Adrenal gland (tissue), 12 donors: ENCODE measurements around the gene ZNF212. TPM values are rescaled to one million over a fixed set of nuclear protein-coding genes. Genes with fewer than 3 reads are reported as not detected.
"Not testable (repeated sequence)": the region's sequence is repeated elsewhere in the genome, so short reads cannot be mapped to it uniquely, and the experiment has no call there.

Experiments
- DNase-seq, 7 donors: peaks; one replicate each; pipeline ENCODE4 v3.0.0-alpha.2; 2019 to 2020
- H3K27ac ChIP-seq, 5 donors: fragments of 200-600 bp; sonication (generic) in 4 of 5; 1 replicate in 3 of 5; 2 replicates in 2 of 5; pipeline versions ENCODE4 v1.5.1 to v1.8.0; 2016 to 2020; ENCODE audit warnings: mild to moderate bottlenecking in 1 of 5
- H3K27me3 ChIP-seq: fragments of 200-600 bp; 2 replicates; pipeline ENCODE4 v1.8.0; 2021
- H3K36me3 ChIP-seq, 2 donors: fragments of 200-600 bp; replicated peaks in 1 of 2; 1 replicate in 1 of 2; 2 replicates in 1 of 2; pipeline versions ENCODE4 v1.5.1 to v1.8.0; 2018 to 2022
- H3K4me1 ChIP-seq, 2 donors: fragments of 200-600 bp; replicated peaks in 1 of 2; 1 replicate in 1 of 2; 2 replicates in 1 of 2; pipeline versions ENCODE4 v1.5.1 to v1.8.0; 2018 to 2021
- H3K4me3 ChIP-seq, 4 donors: fragments of 200-600 bp; sonication (generic) in 3 of 4; one replicate each; pipeline ENCODE4 v1.5.1; 2016 to 2018
- H3K9me3 ChIP-seq, 3 donors: fragments of 200-600 bp; sonication (generic) in 1 of 3; replicated peaks in 1 of 3; 1 replicate in 2 of 3; 2 replicates in 1 of 3; pipeline versions ENCODE4 v1.5.1 to v1.8.0; 2016 to 2021
- POLR2A ChIP-seq, 2 donors: fragments of 450-650 bp; IDR thresholded peaks; one replicate each; pipeline ENCODE4 v1.6.1; 2017; ENCODE audit warnings: antibody characterized with exemption in 2 of 2, mild to moderate bottlenecking in 2 of 2, moderate library complexity in 1 of 2
- WGBS, 4 donors: extraction: QIAGEN DNeasy Blood & Tissue Kit in 2 of 4; methylation state at CpG; one replicate each; pipeline versions ENCODE4 v1.1.5 to v1.1.7; 2013 to 2017; 5-methylcytosine and 5-hydroxymethylcytosine counted together
- intact Hi-C, 2 donors: fragments of 100-400 bp; cut with DNase I; formaldehyde crosslinking; loops; one replicate each; pipeline versions ENCODE4 v1.14.1 to v1.15.0; 2022 to 2023
- polyA plus RNA-seq, 3 donors: library from polyadenylated mRNA; stranded (reverse); fragments of 200-250 nt in 2 of 3; fragments of 350-450 nt in 1 of 3; fragmentation: Illumina TruSeq in 1 of 3; extraction: RNeasy Lipid Tissue Mini Kit (QIAGEN cat#74804) in 1 of 3; gene quantifications; one replicate each; pipeline ENCODE4 v1.2.3, GENCODE V29; 2013 to 2014
- total RNA-seq, 9 donors: library from RNA; depleted of rRNA in 4 of 9; stranded (reverse); fragments of >200 nt in 4 of 9; fragments of 120-200 nt in 1 of 9; fragmentation: NEBNext Ultra II Directional in 1 of 9; extraction: Animal tissue kit (Norgen Biotek cat#: 25700) in 1 of 9; gene quantifications; one replicate each; pipeline versions ENCODE4 v1.1.0 to v1.2.4, GENCODE V29; 2013 to 2023
- TF ChIP-seq, protein P1 (sequence below), 6 experiments: fragments of 450-650 bp in 4 of 6; fragments of 200-600 bp in 2 of 6; sonication (generic) in 1 of 6; IDR thresholded peaks; 1 replicate in 5 of 6; 2 replicates in 1 of 6; pipeline versions ENCODE4 v1.5.1 to v1.8.0; 2016 to 2021; ENCODE audit warnings: antibody characterized with exemption in 6 of 6, mild to moderate bottlenecking in 2 of 6, moderate library complexity in 1 of 6
- donor health status: healthy with polysubstance abuse.
- donor health status: Bipolar disorder and iron deficiency.
- donor health status: DM: yes; HTN: yes; CAD: no.
- donor health status: DM: no; HTN: no; CAD: no.
- donor health status: DM: no; HTN: no; CAD: no.
- donor health status: DM: yes; HTN: yes; CAD: no.

ZNF212 gene
- total and polyA plus RNA-seq, 12 donors = 5.5 to 22.7 (median 10.4) TPM

GRCh38 chr7:149232362-149232761 is 7.1 kb upstream of the ZNF212 start:
- WGBS, 4 donors = 75 to 96% (median 80%) methylated on average over 2 of the region's 2 CpGs

DNA sequence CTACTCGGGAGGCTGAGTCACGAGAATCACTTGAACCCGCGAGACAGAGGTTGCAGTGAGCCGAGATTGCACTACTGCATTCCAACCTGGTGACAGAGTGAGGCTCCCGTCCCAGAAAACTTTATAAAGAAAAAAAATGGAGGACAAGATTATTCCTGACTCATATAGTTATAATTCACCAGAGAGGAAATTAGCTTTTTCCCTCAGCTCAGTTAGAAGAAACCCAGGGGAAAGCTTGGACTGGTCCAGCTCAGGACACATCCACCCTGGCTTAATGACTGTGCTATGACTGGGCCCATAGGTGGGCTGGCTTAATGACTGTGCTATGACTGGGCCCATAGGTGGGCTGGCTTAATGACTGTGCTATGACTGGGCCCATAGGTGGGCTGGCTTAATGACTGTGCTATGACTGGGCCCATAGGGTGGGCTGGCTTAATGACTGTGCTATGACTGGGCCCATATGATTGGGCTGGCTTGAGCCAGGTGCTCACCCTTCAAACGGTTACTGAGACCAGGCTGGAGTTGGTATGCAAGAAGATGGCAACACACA is 5.7 kb upstream of the ZNF212 start:
- H3K27me3 ChIP-seq, intact Hi-C loops, H3K4me1 ChIP-seq, H3K4me3 ChIP-seq, H3K27ac ChIP-seq, H3K9me3 ChIP-seq, H3K36me3 ChIP-seq: not testable (repeated sequence)
- 64 to 79% (median 68%) methylated on average over 7 of the region's 7 CpGs for WGBS, 4 donors
- DNase-seq = peak in 1 of 7 donors; percentile 3

More at GRCh38 chr7:149232362-149232761, 7.1 kb upstream of the ZNF212 start:
- DNase-seq = no peak
- no peak overlapping the region for H3K27ac ChIP-seq
- intact Hi-C loops = no loop called here
- no peaks in the 10 kb centered on the region for H3K36me3 ChIP-seq
- H3K27me3 ChIP-seq = no peaks in the 10 kb centered on the region
- H3K4me1 ChIP-seq = no peaks in the 10 kb centered on the region
- no peaks in the 10 kb centered on the region for H3K9me3 ChIP-seq
- TF ChIP-seq, protein P1, sequence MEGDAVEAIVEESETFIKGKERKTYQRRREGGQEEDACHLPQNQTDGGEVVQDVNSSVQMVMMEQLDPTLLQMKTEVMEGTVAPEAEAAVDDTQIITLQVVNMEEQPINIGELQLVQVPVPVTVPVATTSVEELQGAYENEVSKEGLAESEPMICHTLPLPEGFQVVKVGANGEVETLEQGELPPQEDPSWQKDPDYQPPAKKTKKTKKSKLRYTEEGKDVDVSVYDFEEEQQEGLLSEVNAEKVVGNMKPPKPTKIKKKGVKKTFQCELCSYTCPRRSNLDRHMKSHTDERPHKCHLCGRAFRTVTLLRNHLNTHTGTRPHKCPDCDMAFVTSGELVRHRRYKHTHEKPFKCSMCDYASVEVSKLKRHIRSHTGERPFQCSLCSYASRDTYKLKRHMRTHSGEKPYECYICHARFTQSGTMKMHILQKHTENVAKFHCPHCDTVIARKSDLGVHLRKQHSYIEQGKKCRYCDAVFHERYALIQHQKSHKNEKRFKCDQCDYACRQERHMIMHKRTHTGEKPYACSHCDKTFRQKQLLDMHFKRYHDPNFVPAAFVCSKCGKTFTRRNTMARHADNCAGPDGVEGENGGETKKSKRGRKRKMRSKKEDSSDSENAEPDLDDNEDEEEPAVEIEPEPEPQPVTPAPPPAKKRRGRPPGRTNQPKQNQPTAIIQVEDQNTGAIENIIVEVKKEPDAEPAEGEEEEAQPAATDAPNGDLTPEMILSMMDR (IDR thresholded peaks at IDR 0.05) = no peak
- no peak for TF ChIP-seq POLR2A (IDR thresholded peaks at IDR 0.05)
- no peak overlapping the region for H3K4me3 ChIP-seq

DNA sequence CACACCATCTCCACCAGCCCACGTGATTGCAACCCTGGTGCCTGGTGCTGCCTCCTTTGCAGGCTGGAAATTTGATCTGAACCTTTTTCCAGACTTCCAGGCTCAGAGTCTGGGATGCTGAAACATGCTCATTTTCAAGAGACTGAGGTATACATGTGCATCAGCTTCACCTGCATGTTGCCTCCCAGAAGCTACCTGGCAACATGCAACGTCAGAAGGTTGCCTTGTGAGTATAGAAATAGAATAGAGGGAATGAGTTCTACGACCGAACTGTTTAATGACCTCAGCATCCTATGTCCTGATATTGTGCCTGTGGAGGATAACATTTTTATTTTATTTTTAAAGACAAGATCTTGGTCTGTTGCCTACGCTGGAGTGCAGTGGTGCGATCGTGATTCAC is 1.9 kb upstream of the ZNF212 start:
- no peaks in the 10 kb centered on the region for H3K9me3 ChIP-seq
- TF ChIP-seq, protein P1 (IDR thresholded peaks at IDR 0.05) = no peak
- TF ChIP-seq POLR2A (IDR thresholded peaks at IDR 0.05) = no peak
- WGBS, 4 donors = 57 to 67% (median 60%) methylated on average over 7 of the region's 7 CpGs
- peaks cover 10 to 25% of the 10 kb centered on the region in 2 donors for H3K4me1 ChIP-seq
- no peaks in the 10 kb centered on the region for H3K27me3 ChIP-seq
- no peak overlapping the region for H3K27ac ChIP-seq
- intact Hi-C loops = no loop called here
- H3K4me3 ChIP-seq = no peak overlapping the region
- no peaks in the 10 kb centered on the region for H3K36me3 ChIP-seq
- DNase-seq = no peak

DNA sequence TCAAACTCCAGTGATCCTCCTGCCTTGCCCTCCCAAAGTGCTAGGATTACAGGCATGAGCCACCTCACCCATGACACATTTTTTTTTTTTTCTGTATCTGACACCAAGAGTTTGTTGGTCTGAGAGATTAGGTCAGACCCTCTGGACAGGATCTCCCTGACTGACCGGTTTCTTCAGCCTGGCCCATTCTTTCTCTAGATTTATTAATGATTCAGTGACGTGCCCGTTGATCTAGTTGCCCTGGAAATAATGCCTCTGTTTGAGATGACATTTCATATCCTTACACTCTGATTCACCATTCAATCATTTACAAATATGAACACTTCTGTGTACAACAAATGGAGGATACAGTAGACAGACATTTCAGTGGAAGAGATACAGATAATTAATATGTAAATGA is 1.4 kb upstream of the ZNF212 start:
- no peak for DNase-seq
- H3K4me1 ChIP-seq = peaks cover 10 to 27% of the 10 kb centered on the region in 2 donors
- H3K4me3 ChIP-seq = no peak overlapping the region
- H3K27ac ChIP-seq = no peak overlapping the region
- TF ChIP-seq POLR2A (IDR thresholded peaks at IDR 0.05) = no peak
- TF ChIP-seq, protein P1 (IDR thresholded peaks at IDR 0.05) = no peak
- no peaks in the 10 kb centered on the region for H3K9me3 ChIP-seq
- H3K36me3 ChIP-seq = no peaks in the 10 kb centered on the region
- 59 to 68% (median 64%) methylated on average over 3 of the region's 3 CpGs for WGBS, 4 donors
- no peaks in the 10 kb centered on the region for H3K27me3 ChIP-seq
- intact Hi-C loops = no loop called here

GRCh38 chr7:149240637-149241036 is 1.2 kb downstream of the ZNF212 start:
- intact Hi-C loops = no loop called here
- WGBS, 4 donors = 61 to 71% (median 69%) methylated on average over 5 of the region's 5 CpGs

More at GRCh38 chr7:149240637-149241036, 1.2 kb downstream of the ZNF212 start:
- TF ChIP-seq, protein P1 (IDR thresholded peaks at IDR 0.05) = no peak
- no peak for TF ChIP-seq POLR2A (IDR thresholded peaks at IDR 0.05)
- H3K4me3 ChIP-seq = peak overlapping the region in 1 of 4 donors; percentile 77
- no peak for DNase-seq
- peaks cover 10 to 32% of the 10 kb centered on the region in 2 donors for H3K4me1 ChIP-seq
- H3K27me3 ChIP-seq = no peaks in the 10 kb centered on the region
- no peaks in the 10 kb centered on the region for H3K9me3 ChIP-seq
- H3K36me3 ChIP-seq = no peaks in the 10 kb centered on the region
- peak overlapping the region in 1 of 5 donors; percentile 71 for H3K27ac ChIP-seq
